ENCODE measurements around the gene GPR119.
A peak's percentile ranks its signal among the peaks of the same experiment; 100 is the strongest.
"Not testable (repeated sequence)": the region's sequence is repeated elsewhere in the genome, so short reads cannot be mapped to it uniquely, and the experiment has no call there.

Gene GPR119

DNA sequence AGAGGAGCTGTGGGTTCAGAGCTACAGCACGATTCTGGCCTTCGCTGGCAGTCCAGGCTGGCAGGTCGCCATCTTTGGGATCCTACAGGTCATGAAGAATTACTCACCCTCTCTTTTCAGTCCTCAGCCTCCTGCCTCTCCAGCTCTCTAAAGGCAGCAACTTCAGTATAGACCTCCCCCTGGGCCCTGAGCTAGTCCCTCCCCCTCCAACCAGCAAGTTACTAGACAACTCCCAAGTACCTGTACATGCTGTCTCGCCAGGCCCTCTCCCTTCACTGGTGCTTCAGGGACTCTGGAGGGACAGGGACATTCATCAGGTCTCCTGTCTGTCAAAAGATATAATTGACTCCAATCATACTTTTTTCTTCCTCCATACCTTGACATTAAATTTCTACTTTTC, at the start of gene GPR119:
Gene GPR119, minus strand, starts transcription at position 155 of the 400 bp plus-strand sequence. CDS start 227 bp downstream, outside the sequence.
- no peak for TF ChIP-seq POLR2A (IDR thresholded peaks at IDR 0.05; ENCODE audit: low read depth, low read length)
- DNase-seq (ENCODE audit: insufficient read length, low spot score) (no peak), FAIRE-seq (no peak)

DNA sequence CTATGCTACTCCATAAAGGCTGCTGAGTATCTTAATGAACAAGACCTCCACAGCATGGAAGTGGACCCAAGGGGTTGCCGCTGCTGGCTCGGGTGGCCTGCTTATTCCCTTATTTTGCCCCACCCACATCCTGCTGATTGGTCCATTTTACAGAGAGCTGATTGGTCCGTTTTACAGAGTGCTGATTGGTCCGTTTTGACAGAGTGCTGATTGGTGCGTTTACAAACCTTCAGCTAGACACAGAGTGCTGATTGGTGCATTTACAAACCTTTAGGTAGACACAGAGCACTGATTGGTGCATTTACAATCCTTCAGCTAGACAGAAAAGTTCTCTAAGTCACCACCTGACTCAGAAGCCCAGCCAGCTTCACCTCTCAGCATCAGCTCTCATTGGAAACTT, 43.8 kb upstream of the GPR119 start:
- not testable (repeated sequence) for DNase-seq (ENCODE audit: insufficient read length, low spot score); FAIRE-seq

DNA sequence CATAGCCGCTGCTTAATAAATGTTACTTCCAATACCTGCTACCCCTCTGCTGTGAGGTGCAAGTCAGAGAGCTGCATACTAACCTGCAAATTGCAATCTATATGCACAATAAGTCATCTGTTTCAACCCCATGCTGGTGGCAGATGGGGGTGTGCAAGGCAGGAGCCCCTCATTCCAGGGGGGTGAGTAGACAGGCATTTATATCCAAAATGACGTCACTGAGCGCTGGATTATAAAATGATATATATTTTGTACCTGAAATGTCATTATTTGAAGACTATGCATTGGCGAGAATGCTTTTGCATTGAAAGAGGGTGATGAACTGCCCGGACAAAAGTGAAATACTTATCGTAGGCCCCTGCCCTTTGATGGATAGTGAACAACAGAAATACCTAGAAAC, 41.1 kb upstream of the GPR119 start:
- TF ChIP-seq POLR2A (IDR thresholded peaks at IDR 0.05; ENCODE audit: low read depth, low read length): no peak
- DNase-seq (ENCODE audit: insufficient read length, low spot score) (no peak), FAIRE-seq (no peak)

DNA sequence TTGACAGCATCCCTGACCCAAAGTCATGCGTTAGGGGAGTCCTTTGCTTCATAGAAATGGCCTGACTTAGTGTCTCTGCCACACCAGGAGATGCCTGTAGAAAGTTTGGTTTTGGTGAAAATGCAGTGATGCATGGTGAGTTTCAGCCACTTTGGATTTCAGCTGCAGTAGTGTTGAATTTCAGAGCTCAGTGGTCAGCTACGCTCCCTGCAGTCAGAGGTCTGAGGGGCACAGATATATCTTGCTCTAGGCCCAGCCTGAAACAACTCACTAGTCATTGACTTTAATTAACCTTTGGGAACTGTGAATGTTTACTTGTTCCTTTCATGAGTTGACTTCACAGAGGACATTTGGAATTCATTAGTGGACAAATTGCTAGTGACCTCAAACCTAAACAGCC, 33.8 kb upstream of the GPR119 start:
- no peak for TF ChIP-seq POLR2A (IDR thresholded peaks at IDR 0.05; ENCODE audit: low read depth, low read length)
- FAIRE-seq (no peak), DNase-seq (ENCODE audit: insufficient read length, low spot score) (no peak)

DNA sequence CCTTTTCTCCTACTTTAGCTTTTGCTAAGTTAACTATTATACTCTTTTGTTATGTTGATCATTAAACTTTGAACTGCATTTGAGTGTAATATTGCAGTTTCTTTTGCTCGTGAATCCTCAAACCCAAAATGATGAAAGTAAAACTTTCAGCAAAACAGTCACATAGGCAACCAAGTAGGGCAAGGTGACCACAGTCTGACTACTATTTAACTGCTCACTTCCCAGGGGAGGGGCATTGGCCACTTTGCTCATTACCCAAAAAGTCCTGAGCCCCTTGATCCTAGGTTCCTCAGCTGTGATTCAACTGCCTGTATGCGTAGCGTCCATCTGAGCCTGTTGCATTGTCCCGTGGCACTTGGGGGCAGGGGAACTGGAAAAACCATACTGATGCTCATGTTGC, 33.3 kb upstream of the GPR119 start:
- no peak for TF ChIP-seq POLR2A (IDR thresholded peaks at IDR 0.05; ENCODE audit: low read depth, low read length)
- FAIRE-seq: no peak
- no peak for DNase-seq (ENCODE audit: insufficient read length, low spot score)

DNA sequence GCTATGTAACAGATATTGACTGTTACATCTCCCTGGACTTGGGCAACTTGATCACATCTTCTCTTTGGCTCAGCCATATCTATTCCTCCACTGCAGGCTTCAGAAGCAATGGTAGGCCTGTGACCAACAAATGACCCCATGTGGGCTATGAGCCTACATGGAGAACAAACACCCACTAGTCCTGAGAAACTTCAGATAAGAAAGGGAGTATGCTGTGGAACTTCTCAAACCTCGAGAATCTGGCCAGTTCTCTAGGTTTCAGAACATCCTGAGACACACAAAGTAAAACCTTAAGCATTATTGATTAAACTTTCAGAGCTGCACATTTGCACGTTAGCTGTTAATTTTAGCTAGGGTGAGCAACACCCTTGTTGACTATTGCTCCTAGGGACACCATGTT, 32.6 kb upstream of the GPR119 start:
- FAIRE-seq: no peak

DNA sequence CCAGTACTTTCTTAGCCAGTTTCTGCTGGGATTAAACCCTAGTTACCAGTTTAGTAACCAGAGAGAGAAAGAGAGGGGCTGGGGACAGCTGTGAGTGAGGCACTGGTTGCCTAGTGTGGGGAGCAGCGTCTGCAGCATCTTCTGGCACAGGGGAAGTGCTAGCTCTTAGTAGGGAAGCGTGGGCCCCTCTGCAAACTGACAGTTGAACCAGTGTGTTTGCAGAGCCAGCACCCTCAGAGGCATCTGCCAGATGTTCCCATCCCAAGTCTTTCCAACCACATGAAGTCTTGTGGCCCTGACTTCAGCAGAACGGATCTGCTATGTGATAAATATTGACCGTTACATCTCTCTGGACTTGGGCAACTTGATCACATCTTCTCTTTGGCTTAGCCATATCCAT, 31.3 kb upstream of the GPR119 start:
- no peak for TF ChIP-seq POLR2A (IDR thresholded peaks at IDR 0.05; ENCODE audit: low read depth, low read length)
- FAIRE-seq (no peak), DNase-seq (ENCODE audit: insufficient read length, low spot score) (no peak)

More for the DNA sequence above, 32.6 kb upstream of the GPR119 start:
- TF ChIP-seq POLR2A (IDR thresholded peaks at IDR 0.05; ENCODE audit: low read depth, low read length): no peak
- no peak for DNase-seq (ENCODE audit: insufficient read length, low spot score)

DNA sequence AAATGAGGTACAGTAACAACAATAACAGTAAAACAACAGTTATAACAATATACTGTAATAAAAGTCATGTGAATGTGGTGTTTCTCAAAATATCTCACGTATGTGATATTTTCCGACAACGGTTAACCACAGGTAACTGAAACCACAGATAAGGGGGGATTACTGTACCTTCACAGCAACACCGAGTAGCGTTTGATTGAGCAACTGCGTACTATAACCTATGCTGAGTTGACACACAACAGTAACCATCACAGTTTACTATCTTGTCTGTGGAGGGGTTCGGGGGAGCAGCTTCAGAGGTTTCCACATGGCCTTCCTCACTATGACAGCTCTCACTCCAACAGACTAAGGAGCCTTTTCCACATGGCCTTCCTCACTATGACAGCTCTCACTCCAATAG, 29.7 kb upstream of the GPR119 start:
- DNase-seq (ENCODE audit: insufficient read length, low spot score) (no peak), FAIRE-seq (no peak)
- TF ChIP-seq POLR2A (IDR thresholded peaks at IDR 0.05; ENCODE audit: low read depth, low read length): no peak

DNA sequence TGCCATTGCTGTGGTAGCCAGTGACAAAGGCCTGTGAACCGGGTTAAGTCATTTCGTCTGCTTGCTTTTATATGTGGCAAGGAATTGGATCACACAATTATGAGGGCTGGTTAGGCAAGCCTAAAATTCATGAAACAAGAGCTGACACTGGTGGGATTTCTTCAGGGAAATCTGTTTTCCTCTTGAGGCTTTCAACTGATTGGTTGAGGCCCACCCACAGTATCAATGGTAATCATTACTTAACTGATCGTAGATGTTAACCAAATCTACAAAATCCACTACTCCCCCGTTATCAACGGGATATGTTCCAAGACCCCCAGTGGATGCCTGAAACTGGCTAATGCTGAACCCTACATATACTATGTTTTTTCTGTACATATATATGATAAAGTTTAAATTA, 29.3 kb upstream of the GPR119 start:
- FAIRE-seq (no peak), DNase-seq (ENCODE audit: insufficient read length, low spot score) (no peak)
- TF ChIP-seq POLR2A (IDR thresholded peaks at IDR 0.05; ENCODE audit: low read depth, low read length): no peak

DNA sequence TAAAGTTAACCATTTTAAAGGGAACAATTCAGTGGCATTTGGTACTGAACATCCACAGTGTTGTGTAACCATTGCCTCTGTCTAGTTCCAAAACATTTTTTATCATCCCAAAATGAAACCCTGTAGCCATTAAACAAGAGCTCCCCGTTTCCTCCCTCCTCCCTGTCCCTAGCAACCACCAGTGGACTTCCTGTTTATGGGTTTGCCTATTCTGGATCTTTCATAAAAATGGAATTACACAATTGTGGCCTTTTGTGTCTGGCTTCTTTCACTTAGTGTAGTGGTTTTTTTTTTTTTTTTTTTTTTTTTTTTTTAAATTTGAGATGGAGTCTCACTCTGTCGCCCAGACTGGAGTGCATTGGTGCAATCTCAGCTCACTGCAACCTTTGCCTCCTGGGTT, 27.9 kb upstream of the GPR119 start:
- DNase-seq (ENCODE audit: insufficient read length, low spot score): no peak
- TF ChIP-seq POLR2A (IDR thresholded peaks at IDR 0.05; ENCODE audit: low read depth, low read length): no peak
- no peak for FAIRE-seq

DNA sequence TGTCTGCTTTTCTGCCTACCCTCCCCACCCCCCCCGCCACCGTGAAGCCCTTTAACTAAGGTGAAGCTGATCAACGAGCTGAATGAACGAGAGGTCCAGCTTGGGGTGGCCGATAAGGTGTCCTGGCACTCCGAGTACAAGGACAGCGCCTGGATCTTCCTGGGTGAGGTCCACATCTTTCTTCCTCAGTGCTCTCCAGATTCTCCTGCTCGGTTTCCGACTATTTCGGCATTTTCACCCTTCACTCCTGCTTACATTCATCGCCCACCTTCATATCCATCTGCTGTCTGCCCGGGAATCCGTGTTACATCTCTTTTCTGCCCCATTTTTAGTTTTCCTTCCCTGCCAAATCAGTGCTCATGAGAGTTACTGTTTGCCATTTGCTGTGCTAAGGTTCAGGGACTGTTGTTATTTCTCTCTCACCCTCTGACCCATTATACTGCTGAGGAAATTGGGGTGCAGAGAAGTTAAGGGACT, 16.8 kb upstream of the GPR119 start:
- FAIRE-seq (no peak), DNase-seq (ENCODE audit: insufficient read length, low spot score) (no peak)
- no peak for TF ChIP-seq POLR2A (IDR thresholded peaks at IDR 0.05; ENCODE audit: low read depth, low read length)

DNA sequence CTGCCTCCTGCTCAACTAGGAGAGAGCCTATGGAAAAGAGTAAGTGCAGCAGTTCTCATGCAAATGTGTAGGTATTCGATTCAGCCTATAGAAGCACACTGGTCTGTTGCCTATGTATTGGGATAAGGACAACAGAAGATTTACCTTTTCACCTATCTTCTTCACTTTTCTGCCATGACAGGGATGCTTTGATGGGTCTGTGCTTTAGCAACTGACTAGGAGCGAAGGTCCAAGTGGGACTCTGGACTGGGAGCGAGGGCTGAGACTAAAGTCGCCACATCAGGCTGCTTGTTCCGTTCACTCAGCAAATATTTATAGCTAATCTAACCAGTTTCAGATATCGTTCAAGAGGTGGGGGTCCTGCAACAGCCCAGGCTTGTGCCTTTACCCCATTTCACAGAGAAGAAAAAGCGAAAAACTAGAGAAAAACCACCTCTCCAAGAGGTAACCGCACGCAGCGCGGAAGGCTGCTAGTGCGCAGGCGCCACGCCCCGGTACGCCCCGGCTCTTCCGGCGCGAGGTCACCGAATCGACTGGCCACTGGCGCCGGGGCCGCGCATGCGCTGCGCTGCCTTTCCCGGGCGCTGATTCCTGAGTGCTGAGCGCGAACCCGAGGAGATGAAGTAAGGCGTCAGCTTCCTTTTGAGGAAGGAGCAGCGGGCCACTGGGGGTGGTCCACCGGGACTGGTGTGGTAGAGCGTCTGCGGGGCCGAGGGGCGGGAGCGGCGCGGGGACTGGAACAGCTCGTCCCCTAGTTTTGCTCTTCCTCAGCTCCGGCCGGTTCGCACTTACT, 16.1 kb upstream of the GPR119 start, which contains the start of gene RBMX2:
Gene RBMX2, plus strand, starts transcription at position 573 of the 793 bp plus-strand sequence. Its CDS starts 46 bp downstream, at position 619.
- no peak for FAIRE-seq
- peak; percentile 65 for TF ChIP-seq POLR2A (IDR thresholded peaks at IDR 0.05; ENCODE audit: low read depth, low read length)

DNA sequence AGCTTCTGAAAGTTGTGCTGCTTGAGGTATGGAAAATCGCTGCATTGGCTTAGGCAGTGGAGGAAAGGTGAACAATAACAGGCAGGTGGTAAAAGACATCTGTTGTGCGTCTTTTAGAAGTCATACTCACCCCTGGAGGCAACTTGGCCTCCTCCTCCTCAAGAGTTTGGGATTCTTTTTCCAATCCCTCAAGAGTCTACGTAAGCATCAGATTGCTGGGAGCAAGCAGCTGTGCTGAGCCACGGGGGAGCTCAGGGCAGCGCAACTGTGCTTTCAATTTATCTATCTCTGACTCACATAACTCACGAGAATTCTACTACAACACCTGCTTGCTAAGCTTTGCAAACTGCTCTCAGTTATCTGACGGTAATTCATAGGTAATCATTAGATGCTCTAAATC, 9.9 kb upstream of the GPR119 start:
- no peak for DNase-seq (ENCODE audit: insufficient read length, low spot score)
- no peak for FAIRE-seq
- TF ChIP-seq POLR2A (IDR thresholded peaks at IDR 0.05; ENCODE audit: low read depth, low read length): no peak

More for the DNA sequence above, 16.1 kb upstream of the GPR119 start, which contains the start of gene RBMX2:
- peak; percentile 87 for DNase-seq (ENCODE audit: insufficient read length, low spot score)

DNA sequence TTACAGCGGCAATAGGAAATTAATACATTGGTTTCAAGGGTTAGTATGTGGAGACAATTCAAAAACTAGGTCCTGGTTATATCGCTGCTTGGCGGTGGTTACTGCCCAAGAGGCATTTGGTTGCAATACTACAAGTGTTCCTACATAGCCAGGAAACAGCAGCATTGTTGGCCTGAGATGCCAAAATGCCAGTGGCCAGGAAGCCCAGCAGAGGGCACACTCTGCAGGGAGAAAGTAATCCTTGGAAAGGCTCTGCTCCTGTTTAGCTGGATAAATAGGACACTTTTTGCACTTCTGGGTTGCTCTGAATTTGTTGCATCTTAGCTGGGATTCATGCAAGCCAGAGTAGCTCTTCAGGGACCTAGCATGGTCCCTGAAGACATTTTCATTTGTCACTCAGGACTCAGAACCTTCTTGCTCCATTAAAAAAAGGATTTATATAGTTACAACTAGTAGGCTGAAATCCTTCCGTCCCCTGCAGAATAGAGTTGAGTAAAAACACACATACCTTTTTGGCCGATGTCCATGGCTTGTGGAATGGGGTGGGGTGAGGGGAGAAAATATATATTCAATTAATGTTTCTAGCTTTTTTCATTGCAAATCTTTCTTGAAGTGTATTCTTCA, 8.1 kb upstream of the GPR119 start:
- no peak for FAIRE-seq
- TF ChIP-seq POLR2A (IDR thresholded peaks at IDR 0.05; ENCODE audit: low read depth, low read length): no peak
- DNase-seq (ENCODE audit: insufficient read length, low spot score): peak; percentile 40

DNA sequence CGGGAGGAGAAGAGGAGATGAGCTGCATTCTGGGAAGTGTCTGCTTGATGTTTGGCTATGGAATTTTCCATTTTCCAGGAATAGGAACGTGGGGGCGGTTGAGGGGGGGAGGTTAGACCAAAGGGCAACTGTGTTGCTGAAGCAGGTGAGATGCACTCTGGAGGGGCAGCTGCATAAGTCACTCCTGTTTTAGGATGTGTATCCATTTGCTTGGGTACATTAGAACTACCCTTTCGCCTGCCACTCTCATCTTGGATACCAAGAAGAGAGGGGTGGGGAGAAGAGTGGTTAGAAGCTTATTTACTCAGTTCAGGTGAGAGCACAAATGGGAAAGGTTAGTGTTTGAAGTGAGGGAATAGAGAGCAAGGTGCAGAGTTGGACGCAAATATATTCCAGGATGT, 934 bp upstream of the GPR119 start:
- no peak for TF ChIP-seq POLR2A (IDR thresholded peaks at IDR 0.05; ENCODE audit: low read depth, low read length)
- no peak for DNase-seq (ENCODE audit: insufficient read length, low spot score)
- no peak for FAIRE-seq
